Glomerular visceral epithelial cell (primary cell): ENCODE data around the gene GRM7.

Experiments used
- DNase-seq: peaks from one replicate; pipeline ENCODE4 v3.0.0-alpha.2; 2016; ENCODE audit errors: extremely low spot score

GRM7 gene

GRCh38 chr3:7581831-7582230 is 720.9 kb downstream of the GRM7 start:
- no peak for DNase-seq

GRCh38 chr3:7585052-7585451 is 724.1 kb downstream of the GRM7 start:
- DNase-seq, result no peak

GRCh38 chr3:7588236-7588635 is 727.3 kb downstream of the GRM7 start:
- DNase-seq, result no peak

GRCh38 chr3:7589526-7589925 is 728.6 kb downstream of the GRM7 start:
- no peak for DNase-seq

GRCh38 chr3:7602297-7602696 is 741.4 kb downstream of the GRM7 start:
- no peak for DNase-seq

- DNase-seq, result no peak
Observed at GRCh38 chr3:7607083-7607482, 746.2 kb downstream of the GRM7 start.

GRCh38 chr3:7607676-7608075 is 746.8 kb downstream of the GRM7 start:
- DNase-seq, result no peak

- no peak for DNase-seq
Observed at GRCh38 chr3:7610634-7611033, 749.7 kb downstream of the GRM7 start.

- no peak for DNase-seq
Observed at GRCh38 chr3:7615043-7615442, 754.1 kb downstream of the GRM7 start.

- no peak for DNase-seq
Observed at GRCh38 chr3:7618606-7619005, 757.7 kb downstream of the GRM7 start.

GRCh38 chr3:7620401-7620800 is 759.5 kb downstream of the GRM7 start:
- no peak for DNase-seq

- no peak for DNase-seq
Observed at GRCh38 chr3:7621046-7621630, 760.2 kb downstream of the GRM7 start.

- DNase-seq, result no peak
Observed at GRCh38 chr3:7621651-7622050, 760.7 kb downstream of the GRM7 start.

GRCh38 chr3:7625021-7625420 is 764.1 kb downstream of the GRM7 start:
- no peak for DNase-seq

GRCh38 chr3:7630351-7630911 is 769.5 kb downstream of the GRM7 start:
- DNase-seq, result no peak

GRCh38 chr3:7630925-7631324 is 770.0 kb downstream of the GRM7 start:
- no peak for DNase-seq

GRCh38 chr3:7632305-7632704 is 771.4 kb downstream of the GRM7 start:
- no peak for DNase-seq

GRCh38 chr3:7637694-7638093 is 776.8 kb downstream of the GRM7 start:
- DNase-seq, result no peak

GRCh38 chr3:7638103-7638502 is 777.2 kb downstream of the GRM7 start:
- no peak for DNase-seq

- no peak for DNase-seq
Observed at GRCh38 chr3:7640787-7641186, 779.9 kb downstream of the GRM7 start.

GRCh38 chr3:7646851-7647250 is 785.9 kb downstream of the GRM7 start:
- DNase-seq, result no peak

- DNase-seq, result no peak
Observed at GRCh38 chr3:7650466-7650865, 789.6 kb downstream of the GRM7 start.

GRCh38 chr3:7651274-7651673 is 790.4 kb downstream of the GRM7 start:
- DNase-seq, result no peak
